Trophoblast cell (in vitro differentiated cells and primary cell): ENCODE results near the gene TNP1.

Experiments
- DNase-seq, 2 donors: peaks; one replicate each; pipeline ENCODE4 v3.0.0-alpha.2; 2016
- H2AFZ ChIP-seq: 2 replicates; pipeline ENCODE4 v1.6.1; 2013; ENCODE audit warnings: low read length, moderate library complexity, mild to moderate bottlenecking; ENCODE audit not compliant: insufficient read depth, poor library complexity
- H2AK5ac ChIP-seq: 2 replicates; pipeline ENCODE4 v1.6.1; 2013; ENCODE audit warnings: mild to moderate bottlenecking, low read length
- H2BK120ac ChIP-seq: 2 replicates; pipeline ENCODE4 v1.6.1; 2013; ENCODE audit warnings: low read length, mild to moderate bottlenecking, moderate library complexity; ENCODE audit not compliant: insufficient read depth, poor library complexity
- H2BK12ac ChIP-seq: 2 replicates; pipeline ENCODE4 v1.6.1; 2013; ENCODE audit warnings: mild to moderate bottlenecking, low read length, moderate library complexity
- H2BK5ac ChIP-seq: 2 replicates; pipeline ENCODE4 v1.6.1; 2013; ENCODE audit warnings: low read length, low read depth, moderate library complexity, mild to moderate bottlenecking; ENCODE audit not compliant: poor library complexity
- H3K14ac ChIP-seq: 2 replicates; pipeline ENCODE4 v1.6.1; 2013; ENCODE audit warnings: mild to moderate bottlenecking, low read length
- H3K18ac ChIP-seq: 2 replicates; pipeline ENCODE4 v1.6.1; 2013; ENCODE audit warnings: mild to moderate bottlenecking, low read length
- H3K23ac ChIP-seq: 2 replicates; pipeline ENCODE4 v1.6.1; 2013; ENCODE audit warnings: low read length
- H3K27ac ChIP-seq: 2 replicates; pipeline ENCODE4 v1.5.1; 2013; ENCODE audit warnings: low read depth, mild to moderate bottlenecking, inconsistent platforms, low read length, moderate library complexity
- H3K27me3 ChIP-seq: 2 replicates; pipeline ENCODE4 v1.6.1; 2013; ENCODE audit warnings: inconsistent platforms, mild to moderate bottlenecking, low read length, moderate library complexity; ENCODE audit not compliant: insufficient read depth
- H3K36me3 ChIP-seq, 2 experiments: 1 replicate in 1 of 2; 2 replicates in 1 of 2; pipeline ENCODE4 v1.6.1; 2013; ENCODE audit warnings: low read length in 2 of 2, mild to moderate bottlenecking in 2 of 2, moderate library complexity in 1 of 2; ENCODE audit not compliant: insufficient read depth in 2 of 2, control insufficient read depth in 1 of 2
- H3K4ac ChIP-seq: 2 replicates; pipeline ENCODE4 v1.6.1; 2013; ENCODE audit warnings: low read depth, mild to moderate bottlenecking, low read length, moderate library complexity
- H3K4me1 ChIP-seq, 2 experiments: 1 replicate in 1 of 2; 2 replicates in 1 of 2; pipeline ENCODE4 v1.6.1; 2013; ENCODE audit warnings: low read length in 2 of 2, mild to moderate bottlenecking in 2 of 2, moderate library complexity in 1 of 2; ENCODE audit not compliant: insufficient read depth in 2 of 2, control insufficient read depth in 1 of 2
- H3K4me2 ChIP-seq: 2 replicates; pipeline ENCODE4 v1.6.1; 2013; ENCODE audit warnings: inconsistent platforms, mild to moderate bottlenecking, low read length, moderate library complexity
- H3K4me3 ChIP-seq: 2 replicates; pipeline ENCODE4 v1.5.1; 2013; ENCODE audit warnings: mild to moderate bottlenecking, low read depth, low read length, inconsistent platforms
- H3K79me1 ChIP-seq: one replicate; pipeline ENCODE4 v1.6.1; 2013; ENCODE audit warnings: low read length
- H3K79me2 ChIP-seq: 2 replicates; pipeline ENCODE4 v1.6.1; 2013; ENCODE audit warnings: low read length, mild to moderate bottlenecking; ENCODE audit not compliant: control insufficient read depth, insufficient read depth, poor library complexity
- H3K9ac ChIP-seq: 2 replicates; pipeline ENCODE4 v1.6.1; 2013; ENCODE audit warnings: mild to moderate bottlenecking, low read length
- H3K9me3 ChIP-seq: 2 replicates; pipeline ENCODE4 v1.6.1; 2013; ENCODE audit warnings: low read depth, mild to moderate bottlenecking, control low read depth, inconsistent platforms, low read length; ENCODE audit not compliant: insufficient read depth
- H4K12ac ChIP-seq: 2 replicates; pipeline ENCODE4 v1.6.1; 2013; ENCODE audit warnings: low read depth, mild to moderate bottlenecking, low read length, moderate library complexity
- H4K8ac ChIP-seq: 2 replicates; pipeline ENCODE4 v1.6.1; 2013; ENCODE audit warnings: low read depth, mild to moderate bottlenecking, low read length, moderate library complexity
- H4K91ac ChIP-seq: one replicate; pipeline ENCODE4 v1.6.1; 2013; ENCODE audit warnings: low read depth, mild to moderate bottlenecking, low read length, moderate library complexity
- WGBS: extraction: QIAGEN DNeasy Blood & Tissue Kit; methylation state at CpG from one replicate; pipeline ENCODE4 v1.1.7; 2013; ENCODE audit warnings: missing lambda C conversion rate; ENCODE audit not compliant: insufficient read length, insufficient coverage; ENCODE audit errors: extremely low coverage; 5-methylcytosine and 5-hydroxymethylcytosine counted together

The TNP1 gene

DNA sequence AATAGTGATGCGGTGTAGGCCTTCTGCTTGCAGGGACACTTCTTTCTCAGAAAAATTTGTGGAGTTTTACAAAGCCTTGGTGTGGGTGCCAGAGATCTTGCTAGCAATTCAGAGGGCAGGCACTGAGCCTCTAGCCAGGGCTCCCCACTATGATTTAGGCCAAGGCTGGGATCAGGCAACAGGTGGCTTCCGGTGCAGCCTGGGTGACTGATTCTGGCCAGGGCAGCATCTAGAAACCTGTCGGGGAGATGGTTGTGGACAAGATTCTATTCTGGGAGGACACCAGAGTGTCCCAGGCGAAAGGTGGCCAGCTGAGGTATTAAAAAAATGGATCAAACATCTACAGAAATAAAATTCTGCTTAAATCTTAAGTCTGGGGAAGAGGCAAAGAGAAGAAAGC lies 21.5 kb upstream of the TNP1 start:
- no peak for DNase-seq
- no peak overlapping the region for H2BK5ac ChIP-seq
- no peak overlapping the region for H3K4ac ChIP-seq
- no peak overlapping the region for H3K27ac ChIP-seq
- no peak overlapping the region for H3K14ac ChIP-seq
- no peaks in the 10 kb centered on the region for H3K79me2 ChIP-seq
- H3K4me3 ChIP-seq = no peak overlapping the region
- H3K9me3 ChIP-seq = peaks cover 2% of the 10 kb centered on the region
- no peak overlapping the region for H4K8ac ChIP-seq
- no peak overlapping the region for H2AFZ ChIP-seq
- H3K23ac ChIP-seq = no peak overlapping the region
- H4K91ac ChIP-seq = no peak overlapping the region
- H2BK12ac ChIP-seq = no peak overlapping the region
- H3K18ac ChIP-seq = no peak overlapping the region
- no peak overlapping the region for H3K9ac ChIP-seq
- no peaks in the 10 kb centered on the region for H3K27me3 ChIP-seq
- no peaks in the 10 kb centered on the region for H3K36me3 ChIP-seq
- peaks cover 0 to 3% of the 10 kb centered on the region in 2 experiments for H3K4me1 ChIP-seq
- H2BK120ac ChIP-seq = no peak overlapping the region
- H3K4me2 ChIP-seq = no peak overlapping the region
- no peak overlapping the region for H2AK5ac ChIP-seq
- H3K79me1 ChIP-seq = no peaks in the 10 kb centered on the region
- no CpG with 5 or more reads among the region's 4 CpGs for WGBS
- H4K12ac ChIP-seq = no peak overlapping the region

DNA sequence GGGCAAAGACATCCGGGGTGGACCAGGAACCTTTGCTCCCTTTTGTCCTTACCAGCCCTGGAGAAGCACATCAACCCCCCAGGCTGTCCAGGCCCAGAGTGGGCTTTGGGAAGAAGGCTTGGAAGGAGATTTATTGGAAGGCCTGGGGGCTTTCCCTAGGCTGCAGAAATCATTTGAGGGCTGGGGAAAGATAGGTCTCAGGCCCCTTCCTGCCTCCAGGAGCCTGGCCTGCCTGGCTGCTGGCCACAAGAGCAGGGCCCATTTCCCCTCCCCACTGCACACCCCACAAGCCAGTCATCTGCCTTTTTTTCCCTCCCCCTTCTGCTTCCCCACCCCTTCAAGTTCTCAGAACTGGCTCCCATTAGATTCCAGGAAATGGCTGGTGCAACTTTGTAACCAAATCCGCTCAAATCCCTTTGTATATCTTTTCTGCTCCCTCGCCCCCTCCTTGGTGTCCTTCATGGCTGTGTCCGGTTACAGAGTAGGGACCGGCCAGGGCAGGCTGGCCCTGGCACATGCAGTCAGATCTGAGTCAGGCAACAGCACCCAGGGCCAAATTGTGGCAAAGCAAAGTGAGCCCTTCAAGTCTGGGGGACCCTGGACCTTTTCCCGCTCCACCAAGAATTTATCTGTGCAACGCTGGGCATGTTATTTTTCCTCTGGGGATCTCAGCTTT lies 20.8 kb upstream of the TNP1 start:
- Histone ChIP-seq H3K18ac (no peak overlapping the region), H2BK5ac (no peak overlapping the region), H3K27ac (no peak overlapping the region), H3K79me1 (no peaks in the 10 kb centered on the region), H2BK12ac (no peak overlapping the region), H3K27me3 (no peaks in the 10 kb centered on the region), H3K4me3 (no peak overlapping the region), H3K4me2 (no peak overlapping the region), H2AK5ac (no peak overlapping the region), H4K8ac (no peak overlapping the region), H3K9ac (no peak overlapping the region), H3K14ac (no peak overlapping the region), H3K23ac (no peak overlapping the region), H3K4ac (no peak overlapping the region), H3K9me3 (peaks cover 2% of the 10 kb centered on the region), H4K91ac (no peak overlapping the region), H3K36me3 (no peaks in the 10 kb centered on the region), H2AFZ (no peak overlapping the region), H3K79me2 (no peaks in the 10 kb centered on the region), H3K4me1 (peaks cover 0 to 3% of the 10 kb centered on the region in 2 experiments), H4K12ac (no peak overlapping the region), H2BK120ac (no peak overlapping the region)
- WGBS = no CpG with 5 or more reads among the region's 7 CpGs
- DNase-seq = no peak

DNA sequence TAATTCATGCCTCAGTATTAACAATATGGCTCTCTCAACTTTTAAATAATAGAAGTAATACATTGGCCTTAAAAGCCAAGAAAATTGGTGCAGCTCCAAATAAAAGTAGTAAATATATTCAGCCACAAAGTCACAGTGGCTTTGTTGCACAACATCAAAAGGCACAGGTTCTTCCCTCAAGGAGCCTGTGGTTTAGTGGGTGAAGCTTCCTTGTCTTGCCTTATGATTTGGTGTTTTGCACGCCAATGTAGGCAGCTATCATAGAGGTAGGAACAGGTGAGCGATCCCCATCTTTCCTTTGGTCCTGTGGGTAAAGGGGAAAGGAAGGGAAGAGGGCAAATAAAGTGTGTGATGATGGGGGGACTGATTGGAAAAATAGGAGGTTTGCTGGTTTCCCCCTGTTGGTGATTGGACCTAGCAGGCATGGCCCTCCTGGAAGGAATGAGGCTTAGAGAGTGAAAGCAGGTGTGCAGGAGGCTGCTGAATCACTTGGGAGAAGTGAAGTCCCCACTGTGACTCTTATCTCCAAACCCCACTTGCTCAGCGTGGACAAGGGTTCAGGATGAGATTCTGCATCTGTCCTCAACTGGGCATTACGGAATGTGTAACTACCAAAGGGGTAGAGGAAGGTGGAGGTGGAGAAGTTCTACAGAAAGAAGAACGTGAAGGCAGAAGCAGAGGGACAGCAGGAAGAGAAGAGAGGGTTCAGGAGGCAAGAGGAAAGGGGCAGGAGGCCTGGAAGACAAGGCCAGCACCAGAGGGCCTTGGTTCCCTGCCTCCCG lies 20.1 kb upstream of the TNP1 start:
- H3K79me2 ChIP-seq = no peaks in the 10 kb centered on the region
- H3K4me3 ChIP-seq = no peak overlapping the region
- peaks cover 0 to 3% of the 10 kb centered on the region in 2 experiments for H3K4me1 ChIP-seq
- H2AK5ac ChIP-seq = no peak overlapping the region
- no peak overlapping the region for H3K4me2 ChIP-seq
- no peak overlapping the region for H2BK120ac ChIP-seq
- H3K9me3 ChIP-seq = no peaks in the 10 kb centered on the region
- no peak overlapping the region for H3K27ac ChIP-seq
- WGBS = no CpG with 5 or more reads among the region's 6 CpGs
- no peak for DNase-seq
- no peak overlapping the region for H2AFZ ChIP-seq
- no peak overlapping the region for H4K91ac ChIP-seq
- H2BK12ac ChIP-seq = no peak overlapping the region
- H3K14ac ChIP-seq = no peak overlapping the region
- H3K79me1 ChIP-seq = no peaks in the 10 kb centered on the region
- H3K18ac ChIP-seq = no peak overlapping the region
- no peak overlapping the region for H3K23ac ChIP-seq
- no peaks in the 10 kb centered on the region for H3K27me3 ChIP-seq
- no peak overlapping the region for H4K12ac ChIP-seq
- no peaks in the 10 kb centered on the region for H3K36me3 ChIP-seq
- H3K4ac ChIP-seq = no peak overlapping the region
- H2BK5ac ChIP-seq = no peak overlapping the region
- H3K9ac ChIP-seq = no peak overlapping the region
- no peak overlapping the region for H4K8ac ChIP-seq

DNA sequence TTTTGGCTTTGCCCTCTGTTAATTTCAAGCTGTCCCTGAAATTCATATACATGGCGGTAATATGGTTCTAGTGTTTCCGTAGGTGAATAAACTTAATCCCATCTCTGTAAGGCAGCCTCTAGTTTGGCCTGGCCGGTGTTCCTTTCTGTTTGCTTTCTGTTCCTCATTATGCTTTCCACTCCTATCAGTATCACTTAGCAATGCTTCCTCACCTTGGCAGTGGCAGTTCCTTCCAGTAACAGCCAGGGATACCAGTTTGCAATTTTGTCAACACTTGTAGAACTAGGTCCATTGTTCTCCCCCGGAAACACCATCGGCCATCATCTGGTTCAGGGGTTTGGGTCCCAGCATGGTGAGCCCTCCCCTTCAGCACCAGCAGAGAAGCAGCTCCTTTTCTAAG lies 18.2 kb upstream of the TNP1 start:
- no peak overlapping the region for H3K27ac ChIP-seq
- no peak overlapping the region for H3K9ac ChIP-seq
- no CpG with 5 or more reads among the region's 5 CpGs for WGBS
- no peaks in the 10 kb centered on the region for H3K36me3 ChIP-seq
- H3K4me2 ChIP-seq = no peak overlapping the region
- H3K79me2 ChIP-seq = no peaks in the 10 kb centered on the region
- no peak overlapping the region for H2BK12ac ChIP-seq
- no peak overlapping the region for H2AFZ ChIP-seq
- no peak overlapping the region for H3K23ac ChIP-seq
- no peak overlapping the region for H3K18ac ChIP-seq
- no peak overlapping the region for H4K8ac ChIP-seq
- H2BK5ac ChIP-seq = no peak overlapping the region
- no peak overlapping the region for H2BK120ac ChIP-seq
- no peak for DNase-seq
- peaks cover 0 to 3% of the 10 kb centered on the region in 2 experiments for H3K4me1 ChIP-seq
- no peaks in the 10 kb centered on the region for H3K9me3 ChIP-seq
- H3K27me3 ChIP-seq = no peaks in the 10 kb centered on the region
- H3K14ac ChIP-seq = no peak overlapping the region
- H3K4me3 ChIP-seq = no peak overlapping the region
- H4K91ac ChIP-seq = no peak overlapping the region
- no peak overlapping the region for H2AK5ac ChIP-seq
- H4K12ac ChIP-seq = no peak overlapping the region
- no peak overlapping the region for H3K4ac ChIP-seq
- no peaks in the 10 kb centered on the region for H3K79me1 ChIP-seq
